Heart left ventricle (tissue), 16 donors: Measurements from ENCODE around the gene TOLLIP. TPM values are rescaled to one million over a fixed set of nuclear protein-coding genes. Genes with fewer than 3 reads are reported as not detected.

Experiments
- ATAC-seq, 4 donors: fragments of 200-7000 bp; cut with Tn5 transposase; one replicate each; pipeline ENCODE4 v1.9.1; 2020 to 2022; ENCODE audit warnings: moderate library complexity in 4 of 4, mild to moderate bottlenecking in 3 of 4, moderate number of reproducible peaks in 1 of 4
- DNase-seq, 5 donors: peaks; one replicate each; pipeline ENCODE4 v3.0.0-alpha.2; 2020
- H3K27ac ChIP-seq, 12 donors: fragments of 200-600 bp; sonication (generic) in 4 of 12; one replicate each; pipeline versions ENCODE4 v1.5.0 to v1.8.0; 2016 to 2022; ENCODE audit warnings: mild to moderate bottlenecking in 2 of 12
- H3K27me3 ChIP-seq, 9 donors: fragments of 200-600 bp; sonication (generic) in 2 of 9; one replicate each; pipeline versions ENCODE4 v1.5.1 to v1.8.0; 2016 to 2022; ENCODE audit warnings: mild to moderate bottlenecking in 3 of 9
- H3K36me3 ChIP-seq, 9 donors: fragments of 200-600 bp; sonication (generic) in 2 of 9; one replicate each; pipeline versions ENCODE4 v1.5.0 to v1.8.0; 2018 to 2022; ENCODE audit warnings: mild to moderate bottlenecking in 2 of 9
- H3K4me1 ChIP-seq, 12 donors: fragments of 200-600 bp; sonication (generic) in 4 of 12; one replicate each; pipeline versions ENCODE4 v1.5.0 to v1.8.0; 2016 to 2022; ENCODE audit warnings: mild to moderate bottlenecking in 3 of 12
- H3K4me3 ChIP-seq, 12 donors: fragments of 200-600 bp; sonication (generic) in 4 of 12; one replicate each; pipeline versions ENCODE4 v1.5.0 to v1.8.0; 2017 to 2022; ENCODE audit warnings: mild to moderate bottlenecking in 9 of 12, moderate library complexity in 4 of 12
- H3K9me3 ChIP-seq, 12 donors: fragments of 200-600 bp; sonication (generic) in 4 of 12; one replicate each; pipeline versions ENCODE4 v1.5.0 to v1.8.0; 2016 to 2022; ENCODE audit warnings: mild to moderate bottlenecking in 1 of 12
- CTCF ChIP-seq, 12 donors: fragments of 200-600 bp; sonication (generic) in 4 of 12; IDR thresholded peaks; one replicate each; pipeline versions ENCODE4 v1.5.0 to v1.8.0; 2018 to 2022; ENCODE audit warnings: antibody characterized with exemption in 12 of 12, mild to moderate bottlenecking in 5 of 12
- POLR2A ChIP-seq, 2 donors: fragments of 450-650 bp; IDR thresholded peaks; one replicate each; pipeline ENCODE4 v1.6.1; 2017; ENCODE audit warnings: antibody characterized with exemption in 2 of 2, mild to moderate bottlenecking in 2 of 2, moderate library complexity in 2 of 2
- WGBS, 4 donors: extraction: QIAGEN DNeasy Blood & Tissue Kit in 2 of 4; methylation state at CpG; one replicate each; pipeline versions ENCODE4 v1.1.5 to v1.1.7; 2013 to 2018; 5-methylcytosine and 5-hydroxymethylcytosine counted together
- intact Hi-C, 10 donors: fragments of 100-400 bp; cut with DNase I; formaldehyde crosslinking; loops; one replicate each; pipeline versions ENCODE4 v1.11.1 to v1.14.2; 2022
- polyA plus RNA-seq, 2 donors: library from polyadenylated mRNA; stranded (reverse); fragments of 200-250 nt; gene quantifications; one replicate each; pipeline ENCODE4 v1.2.3, GENCODE V29; 2013
- total RNA-seq, 9 donors: library from RNA; depleted of rRNA in 2 of 9; stranded (reverse); fragments of >200 nt in 2 of 9; fragmentation: NEBNext Ultra II Directional in 3 of 9; extraction: Animal tissue kit (Norgen Biotek cat#: 25700) in 3 of 9; gene quantifications; one replicate each; pipeline versions ENCODE4 v1.1.0 to v1.2.4, GENCODE V29; 2016 to 2023
- donor health status: ischemic (EF 13 %, LVEDD 7.1; RV severe dilation, severe dysfunction).
- donor health status: healthy with polysubstance abuse.
- donor health status: DM: no; HTN: yes; CAD: no.
- donor health status: DM: no; HTN: no; CAD: no.
- donor health status: ischemic (EF 25% LVEDD 6.9; RV normal size, moderate dysfunction).
- donor health status: ischemic (EF 25% LVEDD 5.7; RV mildly dilated, moderate dysfunction).
- donor health status: healthy.
- donor health status: DM: yes; HTN: yes; CAD: no.
- donor health status: ischemic (EF 35%, LVEDD 5.7; RV mildly dilated, moderate dysfunction).
- donor health status: nonischemic (EF 11% LVEDD 7.7; RV severe dilation, severe dysfunction).
- donor health status: DM: yes; HTN: yes; CAD: no.
- donor health status: PGD.
- donor health status: ischemic (EF 29% LVEDD 5.4; RV normal size, mild dysfunction).
- donor health status: nonischemic (EF 23%, LVEDD 6.1; RV moderate dilation, normal function).

TOLLIP gene
- total and polyA plus RNA-seq, 11 donors: 27.4 to 57.2 (median 44.9) TPM

GRCh38 chr11:1232021-1232882 is 77.2 kb downstream of the TOLLIP start:
- no peaks in the 10 kb centered on the region for H3K4me1 ChIP-seq
- peaks cover 0 to 48% (median 11%) of the 10 kb centered on the region in 9 donors for H3K27me3 ChIP-seq
- 77 to 79% (median 78%) methylated on average over 26 to 46 of the region's 46 CpGs for WGBS, 4 donors
- TF ChIP-seq CTCF (IDR thresholded peaks at IDR 0.05): no peak
- TF ChIP-seq POLR2A (IDR thresholded peaks at IDR 0.05): no peak
- ATAC-seq (no peak), DNase-seq (peak in 3 of 5 donors; percentile 20 to 48 (median 23))
- intact Hi-C loops: no loop called here
- no peak overlapping the region for H3K27ac ChIP-seq
- H3K9me3 ChIP-seq: no peaks in the 10 kb centered on the region
- no peaks in the 10 kb centered on the region for H3K36me3 ChIP-seq
- H3K4me3 ChIP-seq: no peak overlapping the region

- ATAC-seq (no peak), DNase-seq (peak in 3 of 5 donors; percentile 17 to 58 (median 20))
- intact Hi-C loops: no loop called here
- no peaks in the 10 kb centered on the region for H3K9me3 ChIP-seq
- H3K4me1 ChIP-seq: no peaks in the 10 kb centered on the region
- H3K4me3 ChIP-seq: no peak overlapping the region
- no peak overlapping the region for H3K27ac ChIP-seq
- no peaks in the 10 kb centered on the region for H3K36me3 ChIP-seq
- 53 to 68% (median 61%) methylated on average over 9 to 22 of the region's 22 CpGs for WGBS, 4 donors
- no peak for TF ChIP-seq POLR2A (IDR thresholded peaks at IDR 0.05)
- no peak for TF ChIP-seq CTCF (IDR thresholded peaks at IDR 0.05)
- H3K27me3 ChIP-seq: peaks cover under 1 to 53% (median 15%) of the 10 kb centered on the region in 9 donors
Observed at GRCh38 chr11:1231396-1232020, 77.9 kb downstream of the TOLLIP start.

- DNase-seq: peak in 3 of 5 donors; percentile 19 to 65 (median 20)
- no peak overlapping the region for H3K27ac ChIP-seq
- 70 to 76% (median 74%) methylated on average over 26 to 45 of the region's 45 CpGs for WGBS, 4 donors
- peaks cover 5 to 58% (median 15%) of the 10 kb centered on the region in 9 donors for H3K27me3 ChIP-seq
- no peaks in the 10 kb centered on the region for H3K4me1 ChIP-seq
- ATAC-seq: no peak
- no peaks in the 10 kb centered on the region for H3K9me3 ChIP-seq
- TF ChIP-seq CTCF (IDR thresholded peaks at IDR 0.05) (no peak), POLR2A (IDR thresholded peaks at IDR 0.05) (no peak)
- intact Hi-C loops: no loop called here
- H3K36me3 ChIP-seq: no peaks in the 10 kb centered on the region
- H3K4me3 ChIP-seq: no peak overlapping the region
Observed at GRCh38 chr11:1230456-1231395, 78.7 kb downstream of the TOLLIP start.
